Effector CD4-positive, alpha-beta T cell (primary cell): ENCODE data around the gene ZSWIM7.
"Not testable (repeated sequence)": the region's sequence is repeated elsewhere in the genome, so short reads cannot be mapped to it uniquely, and the experiment has no call there.

Experiments used
- DNase-seq: peaks from one replicate; pipeline ENCODE4 v3.0.0-alpha.2; 2020

ZSWIM7 gene

GRCh38 chr17:15955793-15956541 is 43.5 kb downstream of the ZSWIM7 start:
- DNase-seq: no peak

DNA sequence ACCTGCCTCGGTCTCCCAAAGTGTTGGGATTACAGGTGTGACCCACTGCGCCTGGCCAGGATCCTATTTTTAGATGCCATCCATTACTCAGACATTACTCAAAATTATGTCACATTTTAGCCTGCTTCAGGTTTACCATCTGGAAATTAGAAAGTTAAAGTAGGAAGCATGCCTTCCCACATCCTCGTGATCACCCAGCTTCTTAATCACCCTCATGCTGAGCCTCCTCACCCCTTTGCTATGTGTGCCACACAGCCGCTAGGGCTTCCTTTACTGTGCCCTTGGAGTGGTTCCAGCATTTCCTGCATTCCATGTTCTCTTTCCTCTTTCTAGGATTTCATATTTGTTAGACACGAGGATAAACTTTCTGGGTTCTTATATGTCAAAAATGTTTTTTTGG is 45.3 kb downstream of the ZSWIM7 start:
- DNase-seq: no peak

- DNase-seq: no peak
These were observed 46.4 kb downstream of the ZSWIM7 start for GRCh38 chr17:15952916-15953790.

DNA sequence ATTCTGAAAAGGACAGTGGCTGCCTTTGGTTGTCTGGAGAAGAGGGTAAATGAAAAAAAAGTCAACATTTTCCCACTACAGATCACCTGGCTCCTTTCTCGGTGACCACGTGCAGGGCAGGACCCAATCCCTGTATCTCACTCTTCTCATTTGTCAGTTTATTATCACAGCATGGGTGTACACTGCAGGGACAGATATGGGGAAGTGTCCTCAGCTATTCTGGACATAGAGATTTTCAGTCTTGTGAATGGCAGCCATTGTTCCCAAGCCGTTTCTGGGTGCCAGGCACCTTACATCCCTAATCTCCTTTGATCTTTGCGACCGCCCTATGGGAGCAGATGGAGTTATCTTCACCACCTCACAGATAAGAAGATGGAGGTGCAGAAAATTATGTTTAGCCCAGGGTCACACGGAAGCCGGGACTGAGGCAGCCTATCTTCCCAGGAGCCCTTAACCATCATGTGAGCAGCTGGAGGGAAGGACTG is 47.4 kb downstream of the ZSWIM7 start:
- DNase-seq: no peak

DNA sequence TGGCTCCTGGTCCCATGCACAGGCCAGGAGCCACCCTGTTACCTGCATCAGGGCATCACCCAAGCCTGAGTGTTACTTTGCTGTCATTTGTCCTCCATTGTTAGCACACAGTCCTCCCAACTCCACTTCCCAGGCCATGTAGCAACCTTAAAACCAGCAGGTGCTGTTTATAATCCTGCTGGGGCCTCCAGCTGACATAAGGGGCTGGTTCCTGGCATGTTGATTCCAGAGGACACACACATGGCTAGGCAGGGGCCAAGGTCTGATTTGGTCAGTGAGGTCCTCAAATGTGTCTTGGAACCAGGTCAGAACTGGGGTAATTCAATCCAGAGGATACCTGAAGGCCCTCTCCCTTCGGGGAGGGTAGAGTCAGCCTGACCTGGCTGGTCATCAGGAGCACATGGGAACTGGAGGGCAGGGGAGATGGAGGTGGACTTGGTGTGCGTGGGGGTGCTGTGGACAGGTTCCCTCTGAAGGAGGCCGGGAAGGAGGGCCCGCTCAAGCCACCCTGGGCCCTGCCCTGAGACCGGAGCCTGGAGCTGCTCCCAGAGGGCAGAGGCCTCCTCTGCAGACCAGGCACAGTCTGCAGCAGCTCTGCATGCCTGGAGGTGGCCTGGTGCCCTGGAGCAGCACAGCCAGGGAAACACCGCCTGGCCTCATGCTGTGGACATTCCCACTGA is 48.0 kb downstream of the ZSWIM7 start:
- no peak for DNase-seq

- no peak for DNase-seq
These were observed 51.3 kb downstream of the ZSWIM7 start for GRCh38 chr17:15947976-15948752.

DNA sequence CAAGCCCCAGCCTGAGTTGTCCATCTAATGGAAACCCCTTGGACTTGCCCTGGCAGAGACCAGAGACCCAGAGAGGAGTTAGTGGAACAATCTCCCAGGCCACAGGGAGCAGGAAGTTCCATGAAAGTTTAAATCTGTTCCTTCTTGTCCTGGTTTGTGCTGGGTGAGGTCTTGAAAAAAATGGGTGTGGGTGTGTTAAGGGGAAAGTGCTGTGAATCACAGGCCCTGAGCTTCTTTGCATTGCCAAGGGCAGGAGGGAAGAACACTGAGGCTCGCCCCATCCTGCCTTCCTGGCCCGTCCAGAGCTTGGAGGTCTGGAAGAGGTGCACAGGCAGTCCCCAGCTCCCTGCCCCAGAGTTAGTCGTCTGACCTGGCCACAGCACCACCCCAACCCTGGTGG is 52.2 kb downstream of the ZSWIM7 start:
- DNase-seq: no peak

DNA sequence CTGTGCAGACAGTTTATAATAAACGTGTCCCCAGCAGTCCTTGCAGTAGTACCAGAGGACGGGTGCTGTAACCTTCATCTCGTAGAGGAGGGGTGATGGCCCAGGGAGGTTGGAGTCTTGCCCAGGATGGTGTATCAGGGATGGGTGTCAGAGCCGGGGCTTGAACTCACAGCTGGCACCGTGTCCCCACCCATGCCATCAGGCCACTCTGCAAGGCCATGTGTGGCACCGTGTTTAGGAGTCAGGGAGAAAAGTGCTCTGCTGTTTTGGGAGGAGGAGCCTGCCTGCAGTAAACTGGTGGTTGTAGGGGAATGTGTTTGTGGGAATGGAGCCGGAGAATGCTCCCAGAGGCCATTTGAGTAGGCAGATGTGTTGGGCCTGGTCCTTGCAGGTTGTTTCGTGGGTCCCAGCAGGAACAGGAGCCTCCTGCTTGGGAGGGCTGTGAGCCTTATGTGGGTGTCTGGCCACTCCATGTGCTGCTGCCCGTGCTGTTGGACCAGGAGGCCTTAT is 52.8 kb downstream of the ZSWIM7 start:
- no peak for DNase-seq

DNA sequence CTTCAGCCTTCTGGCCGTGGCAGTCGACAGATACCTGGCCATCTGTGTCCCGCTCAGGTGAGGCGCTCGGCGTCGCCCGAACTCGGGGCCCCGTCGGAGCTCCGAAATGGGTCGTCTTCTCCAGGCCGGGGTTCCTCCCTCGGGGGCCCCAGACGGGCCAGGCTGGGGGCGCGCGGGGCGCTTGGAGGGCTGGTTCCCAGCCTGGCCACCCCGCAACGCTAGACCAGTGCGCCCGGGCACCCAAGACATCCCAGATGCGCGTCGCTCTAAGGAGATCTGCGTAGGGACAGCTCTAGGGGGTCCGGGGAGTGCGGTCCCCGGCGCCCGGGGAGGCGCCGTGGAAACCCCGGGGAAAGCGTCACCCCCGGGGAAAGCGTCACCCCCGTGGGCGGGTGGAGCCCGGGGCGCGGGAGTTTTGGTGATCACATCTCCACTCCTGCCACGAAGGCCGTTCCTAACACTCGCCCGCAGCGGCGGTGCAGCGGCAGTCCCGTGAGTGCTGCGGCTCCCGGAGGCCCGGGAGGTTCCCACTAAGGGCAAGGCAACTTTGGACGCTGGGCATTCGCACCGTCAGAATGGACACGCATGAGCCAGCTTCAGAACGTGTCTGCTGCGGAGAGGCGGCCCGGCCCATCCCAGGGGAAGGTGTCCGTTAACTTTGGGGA is 53.8 kb downstream of the ZSWIM7 start:
- DNase-seq: no peak

DNA sequence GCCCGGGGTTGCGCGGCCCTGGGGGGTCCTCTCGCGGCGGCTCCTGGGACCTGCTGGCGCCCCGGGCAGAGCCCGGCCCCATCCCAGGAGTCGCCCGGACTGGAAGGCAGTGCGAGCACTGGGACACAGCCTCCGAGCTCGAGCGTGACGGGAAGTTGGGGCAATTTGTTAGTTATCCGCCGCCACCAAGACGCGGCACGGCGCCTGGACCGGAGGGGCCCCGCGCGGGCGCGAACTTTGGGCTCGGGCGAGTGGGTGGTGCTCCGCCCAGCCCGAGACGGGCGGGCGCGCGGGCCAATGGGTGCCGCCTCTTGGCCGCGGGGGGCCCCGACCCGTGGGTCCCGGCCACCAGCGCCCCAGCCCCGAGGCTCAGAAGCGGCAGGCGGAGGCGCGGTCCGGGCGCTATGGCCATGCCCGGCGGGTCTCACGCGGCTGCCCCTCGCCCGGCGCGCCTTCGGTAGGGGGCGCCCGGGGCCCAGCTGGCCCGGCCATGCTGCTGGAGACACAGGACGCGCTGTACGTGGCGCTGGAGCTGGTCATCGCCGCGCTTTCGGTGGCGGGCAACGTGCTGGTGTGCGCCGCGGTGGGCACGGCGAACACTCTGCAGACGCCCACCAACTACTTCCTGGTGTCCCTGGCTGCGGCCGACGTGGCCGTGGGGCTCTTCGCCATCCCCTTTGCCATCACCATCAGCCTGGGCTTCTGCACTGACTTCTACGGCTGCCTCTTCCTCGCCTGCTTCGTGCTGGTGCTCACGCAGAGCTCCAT is 54.6 kb downstream of the ZSWIM7 start, which contains the start of gene ADORA2B:
Gene ADORA2B, plus strand, starts transcription at position 372 of the 768 bp plus-strand sequence. Its CDS starts 119 bp downstream, at position 491.
- DNase-seq: no peak

DNA sequence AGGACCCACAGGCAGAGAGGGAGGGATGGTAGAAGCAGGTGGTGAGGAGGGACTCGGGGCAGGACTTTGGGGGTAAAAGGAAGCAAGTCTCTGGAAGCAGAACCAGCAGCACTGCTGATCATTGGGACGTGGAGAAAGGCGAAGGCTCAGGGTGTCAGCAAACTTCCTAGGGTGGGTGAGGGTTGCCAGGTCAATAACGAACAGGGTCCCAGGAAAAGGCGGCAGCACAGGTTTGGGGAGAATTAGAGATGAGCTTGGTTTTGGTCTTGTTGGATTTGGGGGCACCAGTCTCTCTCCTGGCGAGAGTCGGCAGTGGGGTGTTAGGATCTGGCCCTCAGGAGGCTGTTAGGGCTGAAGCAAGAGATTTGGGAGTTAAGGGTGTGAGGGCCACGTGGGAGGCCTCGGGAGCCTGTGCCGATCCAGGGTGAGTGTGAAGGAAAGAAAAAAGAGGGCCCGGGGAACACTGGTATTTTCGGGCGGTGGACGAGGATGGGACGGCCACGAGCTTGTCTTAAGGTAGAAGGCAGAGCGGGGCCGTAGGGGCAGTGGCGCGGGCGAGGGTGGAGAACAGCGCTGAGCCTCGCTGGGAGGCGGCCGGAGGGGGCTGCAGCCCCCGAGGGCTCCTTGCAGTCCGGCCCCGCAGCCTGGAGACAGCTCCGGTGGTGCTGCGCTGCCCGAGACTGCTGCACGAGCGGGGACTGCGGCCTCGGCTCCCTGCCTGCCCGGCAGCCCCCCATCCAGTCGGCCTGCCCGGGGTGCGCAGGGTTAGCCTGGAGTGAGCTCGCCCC is 55.3 kb downstream of the ZSWIM7 start:
- no peak for DNase-seq

DNA sequence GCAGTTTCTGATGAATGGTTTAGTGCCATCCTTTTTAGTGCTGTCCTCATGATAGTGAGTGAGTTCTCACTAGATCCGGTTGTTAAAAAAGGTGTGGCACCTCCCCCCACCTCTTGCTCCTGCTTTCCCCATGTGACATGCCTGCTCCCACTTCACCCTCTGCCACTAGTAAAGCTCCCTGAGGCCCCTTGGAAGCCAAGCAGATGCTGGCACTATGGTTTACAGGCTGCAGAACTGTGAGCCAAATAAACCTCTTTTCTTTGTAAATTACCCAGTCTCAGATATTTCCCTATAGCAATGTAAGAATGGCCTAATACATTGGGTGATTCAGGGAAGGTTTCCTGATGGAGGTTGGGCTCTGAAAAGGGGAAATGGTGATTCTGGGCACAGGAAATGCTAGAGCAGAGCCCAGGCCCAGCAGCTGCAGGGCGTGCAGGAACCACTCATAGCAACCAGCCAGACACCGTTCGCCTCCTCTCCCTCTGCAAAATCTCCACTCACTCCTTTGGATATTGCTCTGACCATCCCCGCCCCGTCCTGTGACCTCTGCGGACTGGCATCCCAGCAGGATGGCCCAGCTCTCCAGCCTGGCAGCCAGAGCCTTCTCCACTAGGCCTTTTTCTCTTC is 57.2 kb downstream of the ZSWIM7 start:
- DNase-seq: no peak

DNA sequence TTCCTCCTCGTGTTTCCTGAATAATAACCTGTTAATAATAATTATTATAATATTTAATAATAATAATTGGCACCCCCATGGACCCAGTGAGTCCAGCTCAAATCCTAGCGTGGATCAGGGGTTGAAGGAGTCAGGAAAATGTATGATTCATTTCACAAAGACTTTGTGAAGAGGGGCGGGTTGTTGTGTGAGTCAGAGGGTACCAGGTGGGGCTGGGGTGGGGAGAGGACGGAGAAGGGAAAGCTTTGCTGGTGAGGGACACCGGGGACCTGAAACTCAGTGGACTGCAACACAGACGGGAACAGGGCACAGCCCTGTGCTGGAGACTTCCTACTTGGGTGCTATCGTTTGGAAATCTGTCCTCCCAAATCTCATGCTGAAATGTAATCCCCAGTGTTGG is 57.7 kb downstream of the ZSWIM7 start:
- no peak for DNase-seq

GRCh38 chr17:15936481-15936880 is 63.0 kb downstream of the ZSWIM7 start:
- DNase-seq: not testable (repeated sequence)

- no peak for DNase-seq
These were observed 63.6 kb downstream of the ZSWIM7 start for GRCh38 chr17:15935891-15936290.

- DNase-seq: no peak
These were observed 64.6 kb downstream of the ZSWIM7 start for GRCh38 chr17:15934866-15935265.

GRCh38 chr17:15931394-15931793 is 68.1 kb downstream of the ZSWIM7 start:
- DNase-seq: no peak

DNA sequence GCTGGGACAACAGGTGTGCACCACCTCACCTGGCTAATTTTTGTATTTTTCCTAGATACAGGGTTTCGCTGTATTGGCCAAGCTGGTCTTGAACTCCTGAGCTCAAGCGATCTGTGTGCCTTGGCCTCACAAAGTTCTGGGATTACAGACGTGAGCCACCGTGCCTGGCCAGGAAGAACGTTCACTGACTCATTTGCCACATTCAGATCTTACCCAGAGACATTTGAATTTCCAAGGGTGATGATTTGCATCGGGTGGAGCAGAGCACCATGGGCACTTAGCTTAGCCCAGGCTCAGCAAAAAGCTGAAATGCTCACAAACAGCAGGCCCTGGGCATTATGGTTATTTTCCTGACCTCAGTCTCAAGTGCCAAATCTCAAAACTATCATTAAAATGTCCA is 69.1 kb downstream of the ZSWIM7 start:
- DNase-seq: no peak

- no peak for DNase-seq
These were observed 69.6 kb downstream of the ZSWIM7 start for GRCh38 chr17:15929941-15930340.
